GM23338 (cell line): ENCODE data around the gene GKN1. TPM values are rescaled to one million over a fixed set of nuclear protein-coding genes. Genes with fewer than 3 reads are reported as not detected.

ENCODE experiments used
- ATAC-seq: fragments of 200-7000 bp; cut with Tn5 transposase; 3 replicates; pipeline ENCODE4 v1.9.1; 2020
- DNase-seq: peaks from one replicate; pipeline ENCODE4 v3.0.0-alpha.2; 2015; ENCODE audit warnings: low spot score
- H2AFZ ChIP-seq: fragments of 200-600 bp; sonication (generic); 2 replicates; pipeline ENCODE4 v1.8.0; 2016; ENCODE audit warnings: antibody characterized with exemption, mild to moderate bottlenecking, moderate library complexity
- H3F3A ChIP-seq: fragments of 200-600 bp; sonication (generic); replicated peaks from 2 replicates; pipeline ENCODE4 v1.8.0; 2017; ENCODE audit warnings: antibody characterized with exemption, mixed run types, low read depth
- H3K27ac ChIP-seq: fragments of 200-600 bp; sonication (generic); 2 replicates; pipeline ENCODE4 v1.6.1; 2016; ENCODE audit warnings: low read depth
- H3K27me3 ChIP-seq: fragments of 200-600 bp; sonication (generic); 2 replicates; pipeline ENCODE4 v1.8.0; 2016; ENCODE audit warnings: mild to moderate bottlenecking, mixed run types, moderate library complexity; ENCODE audit not compliant: insufficient read depth
- H3K36me3 ChIP-seq: fragments of 200-600 bp; sonication (generic); 2 replicates; pipeline ENCODE4 v1.8.0; 2016; ENCODE audit warnings: mild to moderate bottlenecking; ENCODE audit not compliant: insufficient read depth
- H3K4me1 ChIP-seq: fragments of 200-600 bp; sonication (generic); 2 replicates; pipeline ENCODE4 v1.8.0; 2016; ENCODE audit warnings: mild to moderate bottlenecking, moderate library complexity; ENCODE audit not compliant: insufficient read depth
- H3K4me2 ChIP-seq: fragments of 200-600 bp; sonication (generic); 2 replicates; pipeline ENCODE4 v1.7.1; 2017; ENCODE audit warnings: mixed run types
- H3K4me3 ChIP-seq: fragments of 200-600 bp; sonication (generic); 2 replicates; pipeline ENCODE4 v1.6.1; 2016; ENCODE audit warnings: mixed run types
- H3K79me2 ChIP-seq: fragments of 200-600 bp; sonication (generic); replicated peaks from 2 replicates; pipeline ENCODE4 v1.8.0; 2017; ENCODE audit warnings: mild to moderate bottlenecking; ENCODE audit not compliant: insufficient read depth
- H3K9me2 ChIP-seq: fragments of 200-600 bp; sonication (generic); 2 replicates; pipeline ENCODE4 v1.8.0; 2017; ENCODE audit not compliant: insufficient read depth
- H4K20me1 ChIP-seq: fragments of 200-600 bp; sonication (generic); replicated peaks from 2 replicates; pipeline ENCODE4 v1.8.0; 2017; ENCODE audit warnings: mild to moderate bottlenecking; ENCODE audit not compliant: insufficient read depth
- H3K27ac Mint-ChIP-seq: 2 replicates; pipeline ENCODE4 v1.8.0; 2020; ENCODE audit warnings: inconsistent platforms, mild to moderate bottlenecking, moderate library complexity, mixed read lengths
- H3K27me3 Mint-ChIP-seq: 3 replicates; pipeline ENCODE4 v1.8.0; 2022; ENCODE audit warnings: low read depth, mild to moderate bottlenecking, moderate library complexity, mixed read lengths, inconsistent platforms; ENCODE audit not compliant: insufficient read depth, poor library complexity
- H3K36me3 Mint-ChIP-seq: 3 replicates; pipeline ENCODE4 v1.8.0; 2021; ENCODE audit warnings: low read depth, mild to moderate bottlenecking, inconsistent platforms, moderate library complexity, mixed read lengths
- H3K4me1 Mint-ChIP-seq: 3 replicates; pipeline ENCODE4 v1.8.0; 2020; ENCODE audit warnings: mild to moderate bottlenecking, inconsistent platforms, mixed read lengths
- H3K4me3 Mint-ChIP-seq: 3 replicates; pipeline ENCODE4 v1.8.0; 2021; ENCODE audit warnings: moderate library complexity, mild to moderate bottlenecking, inconsistent platforms, mixed read lengths
- H3K9me3 Mint-ChIP-seq: 3 replicates; pipeline ENCODE4 v1.8.0; 2020; ENCODE audit warnings: moderate library complexity, mild to moderate bottlenecking, inconsistent platforms, mixed read lengths
- CREB1 ChIP-seq: fragments of 250-450 bp; sonication (Bioruptor Pico); IDR thresholded peaks from 2 replicates; pipeline ENCODE4 v1.5.0; 2020; ENCODE audit warnings: low read depth, mild to moderate bottlenecking, moderate library complexity
- EZH2 ChIP-seq: fragments of 200-600 bp; sonication (generic); IDR thresholded peaks from one replicate; pipeline ENCODE4 v1.8.0; 2017; ENCODE audit warnings: antibody characterized with exemption, mild to moderate bottlenecking, low read depth; ENCODE audit not compliant: unreplicated experiment
- JUNB ChIP-seq: IDR thresholded peaks from one replicate; pipeline ENCODE4 v1.6.1; 2016; ENCODE audit warnings: antibody characterized with exemption; ENCODE audit not compliant: unreplicated experiment
- POLR2AphosphoS5 ChIP-seq: IDR thresholded peaks from 2 replicates; pipeline ENCODE4 v1.6.1; 2016; ENCODE audit warnings: antibody characterized with exemption, low read depth
- STAT1 ChIP-seq: IDR thresholded peaks from one replicate; pipeline ENCODE4 v1.6.1; 2016; ENCODE audit warnings: antibody characterized with exemption; ENCODE audit not compliant: unreplicated experiment
- ZNF114 ChIP-seq: fragments of 250-450 bp; sonication (Bioruptor Pico); IDR thresholded peaks from 2 replicates; pipeline ENCODE4 v1.5.0; 2020; ENCODE audit warnings: mild to moderate bottlenecking, moderate library complexity
- ZNF331 ChIP-seq: fragments of 250-450 bp; sonication (Bioruptor Pico); IDR thresholded peaks from 2 replicates; pipeline ENCODE4 v1.5.0; 2020; ENCODE audit warnings: low read depth, mild to moderate bottlenecking, moderate library complexity
- polyA plus RNA-seq: library from polyadenylated mRNA; unstranded; fragments of >200 nt; fragmentation: Nextera tagmentation; extraction: Ambion mirVana; gene quantifications from 2 replicates; pipeline ENCODE4 v1.2.1, GENCODE V29; 2016
- total RNA-seq: library from RNA; depleted of rRNA; stranded (reverse); fragments of >200 nt; shearing (Covaris generic); gene quantifications from 2 replicates; pipeline ENCODE4 v1.2.3, GENCODE V29; 2014
- TF ChIP-seq, protein P1 (sequence below): IDR thresholded peaks from 2 replicates; pipeline ENCODE4 v1.6.1; 2016; ENCODE audit warnings: antibody characterized with exemption
- TF ChIP-seq, protein P2 (sequence below): IDR thresholded peaks from one replicate; pipeline ENCODE4 v1.6.1; 2018; ENCODE audit warnings: antibody characterized with exemption; ENCODE audit not compliant: unreplicated experiment

The GKN1 gene
- total and polyA plus RNA-seq, 2 experiments from 2014 or later = not detected

DNA sequence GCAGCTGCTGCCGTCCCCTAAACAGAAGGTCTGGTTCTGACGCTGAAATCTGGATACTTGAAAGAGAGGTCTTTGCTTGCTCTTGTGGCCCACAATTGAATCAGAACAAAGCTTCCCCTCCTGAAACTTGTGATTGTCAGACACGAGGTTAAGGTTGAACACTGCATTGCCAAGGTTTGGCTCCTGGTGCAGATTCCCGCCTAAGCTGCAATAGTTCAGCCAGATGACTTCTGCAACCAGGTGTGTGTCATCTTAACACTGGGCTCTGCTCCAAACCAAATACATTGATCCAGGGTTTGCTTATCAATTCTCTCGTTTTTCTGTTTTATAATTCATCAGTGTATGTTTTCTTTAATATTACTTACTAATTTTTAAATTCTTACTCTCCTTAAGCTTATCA lies 14.6 kb downstream of the GKN1 start:
- Mint-ChIP-seq H3K27me3 (peaks cover 2% of the 10 kb centered on the region), H3K36me3 (no peaks in the 10 kb centered on the region), H3K9me3 (no peaks in the 10 kb centered on the region), H3K4me3 (no peak overlapping the region), H3K4me1 (no peaks in the 10 kb centered on the region; the same call in 2 of the 3 replicates), H3K27ac (no peak overlapping the region)
- no peak overlapping the region for H3K4me2 ChIP-seq
- no peaks in the 10 kb centered on the region for H3K79me2 ChIP-seq
- H3K27me3 ChIP-seq = no peaks in the 10 kb centered on the region
- H3K27ac ChIP-seq = no peak overlapping the region
- H4K20me1 ChIP-seq = no peaks in the 10 kb centered on the region
- H3K9me2 ChIP-seq = no peaks in the 10 kb centered on the region
- no peaks in the 10 kb centered on the region for H3K36me3 ChIP-seq
- no peaks in the 10 kb centered on the region for H3F3A ChIP-seq
- H3K4me1 ChIP-seq = no peaks in the 10 kb centered on the region
- no peak overlapping the region for H3K4me3 ChIP-seq
- TF ChIP-seq STAT1 (no peak), POLR2AphosphoS5 (no peak), CREB1 (CRISPR knock-in tag) (no peak), ZNF114 (CRISPR knock-in tag) (no peak), ZNF331 (CRISPR knock-in tag) (no peak), EZH2 (no peak)
- TF ChIP-seq, protein P1, sequence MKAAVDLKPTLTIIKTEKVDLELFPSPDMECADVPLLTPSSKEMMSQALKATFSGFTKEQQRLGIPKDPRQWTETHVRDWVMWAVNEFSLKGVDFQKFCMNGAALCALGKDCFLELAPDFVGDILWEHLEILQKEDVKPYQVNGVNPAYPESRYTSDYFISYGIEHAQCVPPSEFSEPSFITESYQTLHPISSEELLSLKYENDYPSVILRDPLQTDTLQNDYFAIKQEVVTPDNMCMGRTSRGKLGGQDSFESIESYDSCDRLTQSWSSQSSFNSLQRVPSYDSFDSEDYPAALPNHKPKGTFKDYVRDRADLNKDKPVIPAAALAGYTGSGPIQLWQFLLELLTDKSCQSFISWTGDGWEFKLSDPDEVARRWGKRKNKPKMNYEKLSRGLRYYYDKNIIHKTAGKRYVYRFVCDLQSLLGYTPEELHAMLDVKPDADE = no peak
- TF ChIP-seq, protein P2, sequence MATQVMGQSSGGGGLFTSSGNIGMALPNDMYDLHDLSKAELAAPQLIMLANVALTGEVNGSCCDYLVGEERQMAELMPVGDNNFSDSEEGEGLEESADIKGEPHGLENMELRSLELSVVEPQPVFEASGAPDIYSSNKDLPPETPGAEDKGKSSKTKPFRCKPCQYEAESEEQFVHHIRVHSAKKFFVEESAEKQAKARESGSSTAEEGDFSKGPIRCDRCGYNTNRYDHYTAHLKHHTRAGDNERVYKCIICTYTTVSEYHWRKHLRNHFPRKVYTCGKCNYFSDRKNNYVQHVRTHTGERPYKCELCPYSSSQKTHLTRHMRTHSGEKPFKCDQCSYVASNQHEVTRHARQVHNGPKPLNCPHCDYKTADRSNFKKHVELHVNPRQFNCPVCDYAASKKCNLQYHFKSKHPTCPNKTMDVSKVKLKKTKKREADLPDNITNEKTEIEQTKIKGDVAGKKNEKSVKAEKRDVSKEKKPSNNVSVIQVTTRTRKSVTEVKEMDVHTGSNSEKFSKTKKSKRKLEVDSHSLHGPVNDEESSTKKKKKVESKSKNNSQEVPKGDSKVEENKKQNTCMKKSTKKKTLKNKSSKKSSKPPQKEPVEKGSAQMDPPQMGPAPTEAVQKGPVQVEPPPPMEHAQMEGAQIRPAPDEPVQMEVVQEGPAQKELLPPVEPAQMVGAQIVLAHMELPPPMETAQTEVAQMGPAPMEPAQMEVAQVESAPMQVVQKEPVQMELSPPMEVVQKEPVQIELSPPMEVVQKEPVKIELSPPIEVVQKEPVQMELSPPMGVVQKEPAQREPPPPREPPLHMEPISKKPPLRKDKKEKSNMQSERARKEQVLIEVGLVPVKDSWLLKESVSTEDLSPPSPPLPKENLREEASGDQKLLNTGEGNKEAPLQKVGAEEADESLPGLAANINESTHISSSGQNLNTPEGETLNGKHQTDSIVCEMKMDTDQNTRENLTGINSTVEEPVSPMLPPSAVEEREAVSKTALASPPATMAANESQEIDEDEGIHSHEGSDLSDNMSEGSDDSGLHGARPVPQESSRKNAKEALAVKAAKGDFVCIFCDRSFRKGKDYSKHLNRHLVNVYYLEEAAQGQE = no peak
- ATAC-seq (no peak), DNase-seq (no peak)
- H2AFZ ChIP-seq = 0 out of 2 replicates have a peak overlapping the region, but pooled peaks have one; percentile 33

DNA sequence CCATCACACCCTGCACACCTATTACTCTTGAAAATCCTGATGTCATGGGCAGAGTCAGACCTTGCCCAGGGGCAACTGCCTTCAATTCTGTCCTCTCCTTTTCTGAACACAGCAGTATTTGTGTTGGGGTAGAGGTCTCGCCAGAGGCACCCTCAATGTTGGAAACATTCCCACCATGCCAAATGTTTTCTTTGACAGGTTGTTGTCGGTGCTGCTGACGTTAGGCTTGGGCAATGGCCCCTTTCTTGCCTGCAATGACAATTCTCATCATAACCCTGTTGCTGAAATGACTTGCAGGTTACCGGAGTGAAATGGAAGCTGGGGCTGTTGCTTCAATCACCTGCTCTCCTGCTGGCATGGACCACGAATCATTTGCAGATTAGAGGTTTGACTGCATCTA lies 17.9 kb downstream of the GKN1 start:
- H3K4me2 ChIP-seq = no peak overlapping the region
- ATAC-seq = no peak
- H3F3A ChIP-seq = no peaks in the 10 kb centered on the region
- H3K27me3 ChIP-seq = no peaks in the 10 kb centered on the region
- no peak for DNase-seq
- Mint-ChIP-seq H3K27ac (no peak overlapping the region), H3K4me1 (no peaks in the 10 kb centered on the region; the same call in 2 of the 3 replicates), H3K4me3 (no peak overlapping the region), H3K36me3 (no peaks in the 10 kb centered on the region), H3K9me3 (no peaks in the 10 kb centered on the region), H3K27me3 (no peaks in the 10 kb centered on the region)
- no peaks in the 10 kb centered on the region for H3K79me2 ChIP-seq
- no peaks in the 10 kb centered on the region for H4K20me1 ChIP-seq
- H2AFZ ChIP-seq = no peak overlapping the region
- H3K9me2 ChIP-seq = no peaks in the 10 kb centered on the region
- no peak overlapping the region for H3K4me3 ChIP-seq
- no peak overlapping the region for H3K27ac ChIP-seq
- H3K4me1 ChIP-seq = no peaks in the 10 kb centered on the region
- H3K36me3 ChIP-seq = no peaks in the 10 kb centered on the region
- TF ChIP-seq STAT1 (no peak), ZNF331 (CRISPR knock-in tag) (no peak), ZNF114 (CRISPR knock-in tag) (no peak), JUNB (no peak)
- TF ChIP-seq, protein P2 = no peak
